ENCODE measurements around the gene NINJ2. TPM values are rescaled to one million over a fixed set of nuclear protein-coding genes. Genes with fewer than 3 reads are reported as not detected.

Gene NINJ2
- total RNA-seq, 4 donors from 2014 or later: 0.97 to 5.4 (median 2.3) TPM; not detected in 1

GRCh38 chr12:539540-540310 lies 123.5 kb downstream of the NINJ2 start:
- H3K27ac ChIP-seq: no peak overlapping the region
- intact Hi-C loops (cut with DNase I; ENCODE audit: low total_unique reads): no loop called here
- TF ChIP-seq POLR2A (IDR thresholded peaks at IDR 0.05): no peak
- no peak for TF ChIP-seq CTCF (IDR thresholded peaks at IDR 0.05)

GRCh38 chr12:538731-539539 lies 124.3 kb downstream of the NINJ2 start:
- no peak overlapping the region for H3K27ac ChIP-seq
- H3K27me3 ChIP-seq: no peaks in the 10 kb centered on the region
- no peak overlapping the region for H3K4me3 ChIP-seq
- no peak for DNase-seq
- H3K4me1 ChIP-seq: no peaks in the 10 kb centered on the region
- intact Hi-C loops (cut with DNase I; ENCODE audit: low total_unique reads): no loop called here
- no peaks in the 10 kb centered on the region for H3K36me3 ChIP-seq
- H3K9me3 ChIP-seq: no peaks in the 10 kb centered on the region
- TF ChIP-seq POLR2A (IDR thresholded peaks at IDR 0.05) (no peak), CTCF (IDR thresholded peaks at IDR 0.05) (no peak)

More at GRCh38 chr12:539540-540310, 123.5 kb downstream of the NINJ2 start:
- Histone ChIP-seq H3K36me3 (no peaks in the 10 kb centered on the region), H3K4me1 (no peaks in the 10 kb centered on the region), H3K9me3 (no peaks in the 10 kb centered on the region), H3K27me3 (no peaks in the 10 kb centered on the region), H3K4me3 (no peak overlapping the region)
- no peak for DNase-seq

DNA sequence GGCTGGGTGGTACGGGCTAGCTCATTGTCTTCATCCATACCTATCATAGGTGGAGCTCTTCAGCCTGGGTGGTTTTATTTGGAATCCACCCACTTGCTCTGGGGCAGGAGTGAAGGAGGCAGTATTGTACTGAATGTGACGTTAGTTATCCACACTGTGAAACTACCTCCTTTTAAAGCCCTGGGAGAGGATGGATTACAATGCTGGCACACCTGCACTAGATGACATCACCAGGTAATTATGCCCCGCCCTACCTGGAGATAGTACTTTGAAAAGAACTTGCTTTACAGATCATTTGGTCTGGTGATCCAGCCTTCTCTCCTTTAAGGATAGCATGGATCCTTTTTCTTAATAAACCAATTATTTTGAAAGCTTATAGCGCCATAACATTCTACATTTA lies 125.5 kb downstream of the NINJ2 start:
- intact Hi-C loops (cut with DNase I; ENCODE audit: low total_unique reads): no loop called here
- TF ChIP-seq CTCF (IDR thresholded peaks at IDR 0.05) (no peak), POLR2A (IDR thresholded peaks at IDR 0.05) (no peak)
- DNase-seq: no peak
- Histone ChIP-seq H3K4me1 (no peaks in the 10 kb centered on the region), H3K9me3 (no peaks in the 10 kb centered on the region), H3K4me3 (no peak overlapping the region), H3K27ac (no peak overlapping the region), H3K36me3 (no peaks in the 10 kb centered on the region), H3K27me3 (no peaks in the 10 kb centered on the region)

DNA sequence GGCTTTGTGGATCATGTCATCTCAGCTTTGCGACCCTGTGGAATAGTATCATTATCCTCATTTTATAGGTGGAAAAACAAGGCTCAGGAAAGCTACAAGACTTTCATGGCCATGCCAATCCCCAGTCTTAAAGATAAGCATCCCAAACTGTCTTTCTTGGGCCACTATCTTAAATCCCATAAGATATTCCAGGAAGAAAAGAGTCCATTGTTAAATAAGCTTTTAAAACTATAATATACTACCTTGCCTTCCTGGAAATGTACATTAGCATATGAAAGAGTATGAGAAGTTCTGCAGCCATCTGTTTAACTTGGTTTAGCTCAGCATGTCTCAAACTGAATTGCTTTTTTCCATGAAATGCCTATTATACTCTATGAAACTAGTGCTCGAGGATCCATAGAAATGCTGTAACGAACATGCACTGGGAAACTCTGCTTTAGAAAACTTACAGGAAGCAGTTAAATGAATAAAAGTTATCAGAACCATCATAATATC lies 126.4 kb downstream of the NINJ2 start:
- no peak overlapping the region for H3K27ac ChIP-seq
- DNase-seq: no peak
- H3K4me1 ChIP-seq: no peaks in the 10 kb centered on the region
- H3K9me3 ChIP-seq: peaks cover 0 to 5% of the 10 kb centered on the region in 2 donors
- H3K36me3 ChIP-seq: no peaks in the 10 kb centered on the region
- intact Hi-C loops (cut with DNase I; ENCODE audit: low total_unique reads): no loop called here
- TF ChIP-seq POLR2A (IDR thresholded peaks at IDR 0.05) (no peak), CTCF (IDR thresholded peaks at IDR 0.05) (no peak)
- H3K4me3 ChIP-seq: no peak overlapping the region
- H3K27me3 ChIP-seq: no peaks in the 10 kb centered on the region

DNA sequence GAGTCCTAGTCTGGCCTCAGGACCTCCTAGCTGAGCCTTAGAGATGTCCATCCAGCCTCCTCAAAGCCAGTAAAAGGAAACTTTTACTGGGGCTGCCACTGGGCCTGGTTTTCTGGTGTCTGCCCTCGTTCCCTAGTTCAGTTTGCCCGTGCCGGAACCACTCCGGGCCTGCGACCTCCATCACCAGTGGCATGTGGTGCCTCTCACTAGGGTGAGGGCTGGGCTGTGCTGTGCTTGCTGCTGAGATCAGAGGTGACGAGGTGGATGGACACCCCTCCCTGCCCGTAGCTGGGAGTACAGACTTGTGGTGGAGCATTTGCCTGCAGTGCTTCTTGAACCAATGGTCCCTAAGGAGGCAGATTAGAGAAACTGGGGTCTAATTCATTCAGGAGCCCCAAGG lies 127.8 kb downstream of the NINJ2 start:
- H3K36me3 ChIP-seq: no peaks in the 10 kb centered on the region
- no peaks in the 10 kb centered on the region for H3K4me1 ChIP-seq
- no peak for DNase-seq
- H3K4me3 ChIP-seq: no peak overlapping the region
- H3K27ac ChIP-seq: no peak overlapping the region
- TF ChIP-seq CTCF (IDR thresholded peaks at IDR 0.05): no peak
- no peak for TF ChIP-seq POLR2A (IDR thresholded peaks at IDR 0.05)
- H3K27me3 ChIP-seq: no peaks in the 10 kb centered on the region
- intact Hi-C loops (cut with DNase I; ENCODE audit: low total_unique reads): no loop called here
- H3K9me3 ChIP-seq: peaks cover 0 to 5% of the 10 kb centered on the region in 2 donors
